GM12878 (cell line): ENCODE measurements around the gene BTG4. TPM values are rescaled to one million over a fixed set of nuclear protein-coding genes. Genes with fewer than 3 reads are reported as not detected.

ENCODE experiments used
- ATAC-seq: fragments of 200-7000 bp; cut with Tn5 transposase; 3 replicates; pipeline ENCODE4 v1.9.1; 2020; ENCODE audit warnings: mild to moderate bottlenecking, moderate library complexity
- BruUV-seq: library from RNA; stranded (reverse); fragments of 400-500 nt; replicated peaks from 2 replicates; lab custom pipeline; 2021; lab: Mats Ljungman, UMichigan
- CTCF ChIA-PET: fragments of 300-600 bp; sonication (Branson Sonifier 250); formaldehyde crosslinking; extraction: SDS; loops from one replicate; lab custom pipeline; 2021; ENCODE audit warnings: inconsistent platforms; lab: Yijun Ruan, JAX
- POLR2A ChIA-PET: fragments of 350-600 bp; formaldehyde crosslinking; extraction: SDS; loops from one replicate; lab custom pipeline; 2021; ENCODE audit warnings: inconsistent platforms; lab: Charles Lee
- RAD21 ChIA-PET: fragments of 300-600 bp; sonication (Branson Sonifier 250); formaldehyde crosslinking; loops from one replicate; lab custom pipeline; 2023; ENCODE audit warnings: antibody characterized with exemption; ENCODE audit not compliant: unreplicated experiment; lab: Charles Lee
- SMC1A ChIA-PET: fragments of 300-600 bp; sonication (Branson Sonifier 250); formaldehyde crosslinking; loops from one replicate; lab custom pipeline; 2023; ENCODE audit not compliant: unreplicated experiment, uncharacterized antibody; lab: Charles Lee
- DNase-seq: peaks from one replicate; pipeline ENCODE4 v3.0.0-alpha.2; 2011; ENCODE audit warnings: low read depth, low spot score
- FAIRE-seq: peaks from 3 replicates; lab custom pipeline; 2011; peaks lifted over from hg19 to GRCh38; lab: Jason Lieb, UNC
- H2AFZ ChIP-seq: 2 replicates; pipeline ENCODE4 v1.6.0; 2011; ENCODE audit warnings: low read depth, low read length, control low read depth; ENCODE audit not compliant: control insufficient read depth
- H3K27ac ChIP-seq: 2 replicates; pipeline ENCODE4 v1.5.1; 2011; ENCODE audit warnings: control low read depth; ENCODE audit not compliant: control insufficient read depth, insufficient read depth
- H3K27me3 ChIP-seq, 2 experiments: replicated peaks in 1 of 2; 2 replicates each; pipeline versions ENCODE4 v1.6.0 to v1.6.1; 2011; ENCODE audit warnings: low read length in 1 of 2; ENCODE audit not compliant: control insufficient read depth in 2 of 2, insufficient read depth in 2 of 2
- H3K36me3 ChIP-seq, 2 experiments: 2 replicates each; pipeline ENCODE4 v1.5.1; 2011; ENCODE audit warnings: low read length in 1 of 2; ENCODE audit not compliant: control insufficient read depth in 2 of 2, insufficient read depth in 2 of 2
- H3K4me1 ChIP-seq: 2 replicates; pipeline ENCODE4 v1.6.1; 2011; ENCODE audit warnings: mild to moderate bottlenecking, low read length, moderate library complexity, mixed read lengths; ENCODE audit not compliant: control insufficient read depth, insufficient read depth
- H3K4me2 ChIP-seq: 2 replicates; pipeline ENCODE4 v1.6.0; 2011; ENCODE audit warnings: control low read depth; ENCODE audit not compliant: control insufficient read depth, insufficient read depth
- H3K4me3 ChIP-seq: fragments of 200-600 bp; sonication (generic); 2 replicates; pipeline ENCODE4 v1.5.1; 2016
- H3K79me2 ChIP-seq: 2 replicates; pipeline ENCODE4 v1.6.0; 2011; ENCODE audit warnings: low read length; ENCODE audit not compliant: control insufficient read depth, insufficient read depth
- H3K9ac ChIP-seq: 2 replicates; pipeline ENCODE4 v1.8.0; 2011; ENCODE audit warnings: low read length, control low read depth, mixed read lengths; ENCODE audit not compliant: control insufficient read depth, insufficient read depth
- H3K9me3 ChIP-seq: replicated peaks from 3 replicates; pipeline ENCODE4 v1.5.1; 2011; ENCODE audit warnings: mild to moderate bottlenecking, low read length; ENCODE audit not compliant: control insufficient read depth, insufficient read depth
- H4K20me1 ChIP-seq: 2 replicates; pipeline ENCODE4 v1.6.0; 2011; ENCODE audit not compliant: control insufficient read depth, insufficient read depth
- CHD2 ChIP-seq: IDR thresholded peaks from 2 replicates; pipeline ENCODE4 v1.6.1; 2011; ENCODE audit warnings: low read depth, low read length, improper control_type of control experiment, borderline replicate concordance
- CREB1 ChIP-seq: IDR thresholded peaks from 2 replicates; pipeline ENCODE4 v1.6.1; 2012; ENCODE audit warnings: low read depth, mild to moderate bottlenecking, inconsistent platforms
- CTCF ChIP-seq, 3 experiments: IDR thresholded peaks in 2 of 3; conservative IDR thresholded peaks in 1 of 3; 2 replicates each; pipeline ENCODE4 v1.5.1; 2011; ENCODE audit warnings: low read depth in 3 of 3, low read length in 3 of 3, mild to moderate bottlenecking in 3 of 3, control low read depth in 2 of 3, moderate library complexity in 2 of 3, inconsistent platforms in 1 of 3, mixed read lengths in 1 of 3; ENCODE audit not compliant: control insufficient read depth in 2 of 3, insufficient read depth in 1 of 3; ENCODE audit errors: extremely low read depth in 1 of 3
- MYC ChIP-seq: IDR thresholded peaks from 2 replicates; pipeline ENCODE4 v1.6.1; 2011; ENCODE audit warnings: mild to moderate bottlenecking, low read length, moderate library complexity, inconsistent platforms; ENCODE audit not compliant: insufficient read depth, insufficient replicate concordance, insufficient read length, severe bottlenecking
- NFIC ChIP-seq: IDR thresholded peaks from 2 replicates; pipeline ENCODE4 v1.6.1; 2012; ENCODE audit warnings: low read depth, mild to moderate bottlenecking, inconsistent platforms, low read length, moderate library complexity
- RELB ChIP-seq: fragments of 450-650 bp; IDR thresholded peaks from 2 replicates; pipeline ENCODE4 v1.6.1; 2017; ENCODE audit warnings: low read depth, mild to moderate bottlenecking, moderate library complexity
- STAT1 ChIP-seq: fragments of 450-650 bp; conservative IDR thresholded peaks from 2 replicates; pipeline ENCODE4 v1.6.1; 2014; ENCODE audit warnings: antibody characterized with exemption, mild to moderate bottlenecking
- TCF12 ChIP-seq: IDR thresholded peaks from 2 replicates; pipeline ENCODE4 v1.6.1; 2011; ENCODE audit warnings: low read depth, mild to moderate bottlenecking, low read length
- WGBS: methylation state at CpG from one replicate; pipeline ENCODE4 v1.1.6; 2016; ENCODE audit warnings: low lambda C conversion rate; ENCODE audit not compliant: insufficient replicate concordance, insufficient coverage; ENCODE audit errors: missing lambda C conversion rate; 5-methylcytosine and 5-hydroxymethylcytosine counted together
- in situ Hi-C: fragments of 300-500 bp; cut with MboI; formaldehyde crosslinking; loops from 9 replicates; pipeline ENCODE4 v1.14.3; 2018; ENCODE audit warnings: mixed read lengths
- intact Hi-C: fragments of 100-400 bp; cut with micrococcal nuclease; formaldehyde crosslinking; loops from one replicate; pipeline ENCODE4 v1.14.2; 2022; ENCODE audit not compliant: unreplicated experiment
- polyA plus RNA-seq, 11 experiments: library from polyadenylated mRNA; depleted of rRNA in 4 of 11; unstranded in 6 of 11; stranded (reverse) in 5 of 11; fragments of >200 nt; fragmentation: Nextera tagmentation in 4 of 11; fragmentation: Illumina TruSeq in 1 of 11; extraction: Ambion mirVana in 4 of 11; extraction: Trizol in 1 of 11; gene quantifications; 1 replicate in 1 of 11; 2 replicates in 10 of 11; pipeline versions ENCODE4 v1.2.1 to v1.2.3, GENCODE V29; 2011 to 2016; ENCODE audit warnings: inconsistent platforms in 2 of 11, missing spikeins in 2 of 11, low read depth in 1 of 11
- total RNA-seq, 4 experiments: library from RNA; depleted of rRNA in 3 of 4; stranded (reverse); fragments of >200 nt in 3 of 4; fragmentation: Illumina TruSeq in 1 of 4; extraction: Trizol in 1 of 4; gene quantifications; 2 replicates each; pipeline versions ENCODE4 v1.2.1 to v1.2.3, GENCODE V29; 2013 to 2021
- TF ChIP-seq, protein P1 (sequence below): fragments of 450-650 bp; IDR thresholded peaks from 2 replicates; pipeline ENCODE4 v1.6.1; 2018; ENCODE audit warnings: mild to moderate bottlenecking, low read depth, moderate library complexity; ENCODE audit not compliant: partially characterized antibody
- TF ChIP-seq, protein P2 (sequence below): IDR thresholded peaks from 2 replicates; pipeline ENCODE4 v1.6.1; 2012; ENCODE audit warnings: low read depth, low read length, improper control_type of control experiment

BTG4 gene
- total and polyA plus RNA-seq, 10 of the 15 experiments (the other 5 are each of a cell fraction or from before 2014, with no cell fraction given): 0.14 TPM; not detected in 9

DNA sequence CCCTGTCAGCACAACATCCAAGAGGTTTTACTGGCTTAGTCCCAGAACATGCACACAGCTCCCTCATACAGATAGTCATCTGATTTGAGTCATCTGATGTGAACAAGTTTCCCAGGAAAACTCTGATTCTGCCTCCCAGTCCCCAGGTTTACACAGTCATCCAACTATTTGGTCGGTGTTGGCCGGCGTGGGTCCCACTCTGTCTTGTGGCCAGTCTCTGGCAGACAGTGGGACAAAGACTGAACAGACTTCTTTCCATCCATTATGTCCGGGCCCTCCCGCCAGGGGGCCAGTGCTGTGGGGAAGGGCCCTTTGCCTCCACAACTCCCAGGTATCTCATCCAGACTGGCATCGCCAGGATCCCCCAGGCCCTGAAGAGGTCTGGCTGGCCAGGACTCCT, 60.0 kb downstream of the BTG4 start:
- Histone ChIP-seq H3K36me3 (no peaks in the 10 kb centered on the region), H3K4me2 (no peak overlapping the region), H3K27ac (no peak overlapping the region), H4K20me1 (no peaks in the 10 kb centered on the region), H2AFZ (no peak overlapping the region), H3K4me1 (peaks cover 9% of the 10 kb centered on the region), H3K27me3 (peaks cover 3% of the 10 kb centered on the region in 2 experiments; a peak in 3 of 4 replicates), H3K79me2 (no peaks in the 10 kb centered on the region), H3K9me3 (no peaks in the 10 kb centered on the region; the same call in 2 of the 3 replicates), H3K4me3 (no peak overlapping the region), H3K9ac (no peak overlapping the region)
- in situ Hi-C loops: no loop called here
- 84% methylated on average over 6 of the region's 6 CpGs for WGBS
- no TSS peak for BruUV-seq
- POLR2A ChIA-PET: no interaction called here
- SMC1A ChIA-PET: interaction anchor here (1.0 kb wide), 1 partner anchor 23 kb away, joined by 3 read pairs; no protein-coding TSS in a partner anchor
- no peak for ATAC-seq
- RAD21 ChIA-PET: no interaction called here
- no peak for DNase-seq
- intact Hi-C loops: loop anchor here (5.0 to 10.0 kb wide), 3 partner anchors 125 to 393 kb away; no protein-coding TSS in a partner anchor
- no peak for FAIRE-seq
- CTCF ChIA-PET: interaction anchor here (1.6 kb wide), 1 partner anchor 325 kb away, joined by 6 read pairs; no protein-coding TSS in a partner anchor
- TF ChIP-seq CREB1: no peak
- no peak for TF ChIP-seq NFIC
- TF ChIP-seq STAT1: no peak
- TF ChIP-seq, protein P1, sequence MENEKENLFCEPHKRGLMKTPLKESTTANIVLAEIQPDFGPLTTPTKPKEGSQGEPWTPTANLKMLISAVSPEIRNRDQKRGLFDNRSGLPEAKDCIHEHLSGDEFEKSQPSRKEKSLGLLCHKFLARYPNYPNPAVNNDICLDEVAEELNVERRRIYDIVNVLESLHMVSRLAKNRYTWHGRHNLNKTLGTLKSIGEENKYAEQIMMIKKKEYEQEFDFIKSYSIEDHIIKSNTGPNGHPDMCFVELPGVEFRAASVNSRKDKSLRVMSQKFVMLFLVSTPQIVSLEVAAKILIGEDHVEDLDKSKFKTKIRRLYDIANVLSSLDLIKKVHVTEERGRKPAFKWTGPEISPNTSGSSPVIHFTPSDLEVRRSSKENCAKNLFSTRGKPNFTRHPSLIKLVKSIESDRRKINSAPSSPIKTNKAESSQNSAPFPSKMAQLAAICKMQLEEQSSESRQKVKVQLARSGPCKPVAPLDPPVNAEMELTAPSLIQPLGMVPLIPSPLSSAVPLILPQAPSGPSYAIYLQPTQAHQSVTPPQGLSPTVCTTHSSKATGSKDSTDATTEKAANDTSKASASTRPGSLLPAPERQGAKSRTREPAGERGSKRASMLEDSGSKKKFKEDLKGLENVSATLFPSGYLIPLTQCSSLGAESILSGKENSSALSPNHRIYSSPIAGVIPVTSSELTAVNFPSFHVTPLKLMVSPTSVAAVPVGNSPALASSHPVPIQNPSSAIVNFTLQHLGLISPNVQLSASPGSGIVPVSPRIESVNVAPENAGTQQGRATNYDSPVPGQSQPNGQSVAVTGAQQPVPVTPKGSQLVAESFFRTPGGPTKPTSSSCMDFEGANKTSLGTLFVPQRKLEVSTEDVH: no peak
- TF ChIP-seq CHD2: no peak
- TF ChIP-seq, protein P2, sequence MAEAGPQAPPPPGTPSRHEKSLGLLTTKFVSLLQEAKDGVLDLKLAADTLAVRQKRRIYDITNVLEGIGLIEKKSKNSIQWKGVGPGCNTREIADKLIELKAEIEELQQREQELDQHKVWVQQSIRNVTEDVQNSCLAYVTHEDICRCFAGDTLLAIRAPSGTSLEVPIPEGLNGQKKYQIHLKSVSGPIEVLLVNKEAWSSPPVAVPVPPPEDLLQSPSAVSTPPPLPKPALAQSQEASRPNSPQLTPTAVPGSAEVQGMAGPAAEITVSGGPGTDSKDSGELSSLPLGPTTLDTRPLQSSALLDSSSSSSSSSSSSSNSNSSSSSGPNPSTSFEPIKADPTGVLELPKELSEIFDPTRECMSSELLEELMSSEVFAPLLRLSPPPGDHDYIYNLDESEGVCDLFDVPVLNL: no peak
- TF ChIP-seq RELB: no peak
- TF ChIP-seq MYC: no peak
- TF ChIP-seq CTCF (IDR thresholded peaks at IDR 0.05 in 2 of 3, conservative IDR thresholded peaks at IDR 0.05 in 1 of 3; ENCODE audit: control insufficient read depth in 2 of 3, extremely low read depth in 1 of 3, insufficient read depth in 1 of 3, low read depth in 3 of 3, low read length in 3 of 3): no peak
- TF ChIP-seq TCF12: no peak
